Body of pancreas (tissue), 4 donors: ENCODE data around the gene NRG3.

ENCODE experiments used
- CTCF ChIP-seq, 7 experiments: fragments of 450-650 bp in 4 of 7; fragments of 200-600 bp in 3 of 7; sonication (generic) in 3 of 7; IDR thresholded peaks; one replicate each; pipeline ENCODE4 v1.5.1; 2016 to 2019; ENCODE audit warnings: antibody characterized with exemption in 7 of 7
- POLR2A ChIP-seq, 3 donors: fragments of 450-650 bp; IDR thresholded peaks; one replicate each; pipeline ENCODE4 v1.6.1; 2016; ENCODE audit warnings: antibody characterized with exemption in 3 of 3, mild to moderate bottlenecking in 2 of 3

GRCh38 chr10:82310839-82311238, 435.8 kb downstream of the NRG3 start:
- no peak for TF ChIP-seq POLR2A (IDR thresholded peaks at IDR 0.05)
- TF ChIP-seq CTCF (IDR thresholded peaks at IDR 0.05) = no peak
